ENCODE measurements around the gene CLSTN2. TPM values are rescaled to one million over a fixed set of nuclear protein-coding genes. Genes with fewer than 3 reads are reported as not detected.

CLSTN2 gene
- total and polyA plus RNA-seq, 2 of the 8 experiments (the other 6 are each of a cell fraction or from before 2014, with no cell fraction given): 0.39 to 0.52 TPM

- no peaks in the 10 kb centered on the region; a peak in 2 of 8 replicates for H3K36me3 ChIP-seq (ENCODE audit: control insufficient read depth in 2 of 4, insufficient read depth in 4 of 4, low read length in 3 of 4)
- H3K9ac ChIP-seq (replicated peaks in 1 of 4; ENCODE audit: extremely low read depth in 1 of 4, low read depth in 3 of 4, low read length in 3 of 4): no peak overlapping the region
- H3K18ac ChIP-seq (ENCODE audit: extremely low read depth, low read length): no peak overlapping the region
- no peak overlapping the region for H4K8ac ChIP-seq (ENCODE audit: extremely low read depth, insufficient read depth, low read length)
- FAIRE-seq (no peak), DNase-seq (ENCODE audit: low read depth in 1 of 2, low spot score in 2 of 2) (no peak)
- no peaks in the 10 kb centered on the region for H4K20me1 ChIP-seq (replicated peaks in 1 of 2; ENCODE audit: control insufficient read depth in 1 of 2, insufficient read depth in 2 of 2, low read length in 2 of 2)
- H2BK12ac ChIP-seq (ENCODE audit: low read depth, low read length): no peak overlapping the region
- no peak overlapping the region for H2BK120ac ChIP-seq (replicated peaks; ENCODE audit: low read depth, low read length)
- no peak overlapping the region for H3K23ac ChIP-seq (ENCODE audit: insufficient read length)
- H2BK15ac ChIP-seq (ENCODE audit: low read length): no peak overlapping the region
- no peak overlapping the region for H4K5ac ChIP-seq (ENCODE audit: insufficient read length, low read depth, low read length)
- peaks cover 2% of the 10 kb centered on the region; the same call in 1 of the 2 replicates for H3K23me2 ChIP-seq (ENCODE audit: low read depth, low read length)
- no peak overlapping the region for H2AK5ac ChIP-seq (ENCODE audit: low read depth, low read length)
- 86% methylated on average over 1 of the region's 1 CpG; no CpG with 5 or more reads in 1 of the 2 experiments for WGBS, 2 experiments (ENCODE audit: extremely low coverage in 1 of 2, insufficient coverage in 1 of 2, insufficient read length in 1 of 2, insufficient replicate concordance in 2 of 2, low coverage in 1 of 2, low lambda C conversion rate in 2 of 2, missing lambda C conversion rate in 1 of 2)
- H2AFZ ChIP-seq (ENCODE audit: low read length): no peak overlapping the region
- no peak overlapping the region for H2BK20ac ChIP-seq (ENCODE audit: low read length)
- no peaks in the 10 kb centered on the region for H3K27me3 ChIP-seq (replicated peaks in 1 of 4; ENCODE audit: control insufficient read depth in 3 of 4, extremely low read depth in 1 of 4, insufficient read depth in 3 of 4, low read length in 3 of 4)
- no peak overlapping the region for H3K4me3 ChIP-seq (ENCODE audit: extremely low read depth in 1 of 4, insufficient read depth in 2 of 4, low read depth in 3 of 4, low read length in 4 of 4)
- H3K56ac ChIP-seq (replicated peaks; ENCODE audit: insufficient read length, low read depth, low read length): no peak overlapping the region
- H3K4me1 ChIP-seq (replicated peaks in 1 of 4; ENCODE audit: control insufficient read depth in 3 of 4, insufficient read depth in 4 of 4, low read length in 3 of 4): no peaks in the 10 kb centered on the region
- POLR2A ChIA-PET (ENCODE audit: partially characterized antibody): no interaction called here
- no peaks in the 10 kb centered on the region for H3K9me3 ChIP-seq (ENCODE audit: insufficient read depth in 2 of 2, low read depth in 1 of 2, low read length in 1 of 2)
- H4K91ac ChIP-seq (replicated peaks; ENCODE audit: insufficient read length, low read length): no peak overlapping the region
- H3K14ac ChIP-seq (ENCODE audit: insufficient read length): no peak overlapping the region
- H3K4me2 ChIP-seq (ENCODE audit: insufficient read depth in 1 of 2, low read depth in 2 of 2, low read length in 2 of 2): no peak overlapping the region
- no peak overlapping the region for H3K27ac ChIP-seq (ENCODE audit: low read depth, low read length)
- H2BK5ac ChIP-seq (ENCODE audit: low read depth, low read length): no peak overlapping the region
- H3K79me1 ChIP-seq (ENCODE audit: low read depth, low read length): no peaks in the 10 kb centered on the region
- CTCF ChIA-PET (ENCODE audit: partially characterized antibody): interaction anchor here (0.5 to 1.0 kb wide), 6 partner anchors 9 to 518 kb away, joined by 3 to 5 read pairs (median 4); no protein-coding TSS in a partner anchor
- no peaks in the 10 kb centered on the region for H3K79me2 ChIP-seq (ENCODE audit: control insufficient read depth in 1 of 2, insufficient read depth in 2 of 2, low read length in 2 of 2)
- H3K4ac ChIP-seq (replicated peaks; ENCODE audit: insufficient read length, low read depth, low read length): no peak overlapping the region
- TF ChIP-seq RNF2 (IDR thresholded peaks at IDR 0.05; ENCODE audit: borderline replicate concordance, low read depth, low read length, missing control alignments, poor library complexity, severe bottlenecking) (no peak), CEBPB (IDR thresholded peaks at IDR 0.05; ENCODE audit: low read depth, low read length) (no peak), SAP30 (IDR thresholded peaks at IDR 0.05; ENCODE audit: insufficient read depth, insufficient replicate concordance, low read length) (no peak), SP1 (IDR thresholded peaks at IDR 0.05; ENCODE audit: low read depth, low read length) (no peak), BACH1 (IDR thresholded peaks at IDR 0.05; ENCODE audit: low read length) (no peak), POU5F1 (IDR thresholded peaks at IDR 0.05; ENCODE audit: low read depth, low read length) (no peak), CTBP2 (IDR thresholded peaks at IDR 0.05; ENCODE audit: borderline replicate concordance, insufficient read depth, insufficient read length, low read length) (no peak), RXRA (IDR thresholded peaks at IDR 0.05; ENCODE audit: insufficient read depth, low read depth, low read length) (no peak), SIN3A (conservative IDR thresholded peaks at IDR 0.05 in 1 of 2, IDR thresholded peaks at IDR 0.05 in 1 of 2; ENCODE audit: low read depth in 1 of 2, low read length in 2 of 2) (no peak), SRF (IDR thresholded peaks at IDR 0.05; ENCODE audit: low read depth, low read length) (no peak), TBP (IDR thresholded peaks at IDR 0.05; ENCODE audit: low read depth, low read length) (no peak), ZNF274 (IDR thresholded peaks at IDR 0.05; ENCODE audit: borderline replicate concordance, extremely low read depth, low read length) (no peak), CREB1 (IDR thresholded peaks at IDR 0.05) (no peak)
- TF ChIP-seq, protein P1, sequence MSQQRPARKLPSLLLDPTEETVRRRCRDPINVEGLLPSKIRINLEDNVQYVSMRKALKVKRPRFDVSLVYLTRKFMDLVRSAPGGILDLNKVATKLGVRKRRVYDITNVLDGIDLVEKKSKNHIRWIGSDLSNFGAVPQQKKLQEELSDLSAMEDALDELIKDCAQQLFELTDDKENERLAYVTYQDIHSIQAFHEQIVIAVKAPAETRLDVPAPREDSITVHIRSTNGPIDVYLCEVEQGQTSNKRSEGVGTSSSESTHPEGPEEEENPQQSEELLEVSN (IDR thresholded peaks at IDR 0.05): no peak
Observed at GRCh38 chr3:140571836-140572235, 636.9 kb downstream of the CLSTN2 start.

Data from H1 (cell line).